ENCODE data around the gene NAGLU.

NAGLU gene

GRCh38 chr17:42568341-42569111 is 32.5 kb downstream of the NAGLU start:
- H3K4me3 ChIP-seq (ENCODE audit: control insufficient read depth, low read depth, low read length) = no peak overlapping the region
- no peak for DNase-seq (ENCODE audit: low read depth)
- no peak for TF ChIP-seq CTCF (IDR thresholded peaks at IDR 0.05; ENCODE audit: control insufficient read depth, insufficient read depth, low read depth, low read length, missing control alignments)

GRCh38 chr17:42571435-42572225 is 35.6 kb downstream of the NAGLU start:
- no peak for DNase-seq (ENCODE audit: low read depth)
- no peak for TF ChIP-seq CTCF (IDR thresholded peaks at IDR 0.05; ENCODE audit: control insufficient read depth, insufficient read depth, low read depth, low read length, missing control alignments)
- H3K4me3 ChIP-seq (ENCODE audit: control insufficient read depth, low read depth, low read length) = no peak overlapping the region

DNA sequence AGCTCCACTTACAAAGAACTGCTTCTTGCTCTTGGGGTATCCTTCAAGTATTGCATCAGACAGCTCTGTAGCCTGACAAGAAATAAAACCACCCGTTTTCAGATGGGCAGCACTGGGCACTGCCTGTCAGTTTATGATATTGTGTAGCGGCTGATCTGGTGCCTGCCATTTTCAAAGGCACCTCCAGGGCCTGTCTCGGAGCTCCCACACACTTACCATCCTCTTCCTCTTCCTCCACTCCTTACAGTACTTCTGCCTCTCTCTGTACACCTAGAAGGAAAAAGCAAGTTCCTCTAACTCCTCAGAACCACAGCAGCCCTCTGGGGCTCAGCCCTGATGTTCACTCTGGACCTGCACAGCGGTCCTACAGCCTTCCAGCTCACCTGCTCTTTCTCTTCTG is 37.1 kb downstream of the NAGLU start:
- TF ChIP-seq CTCF (IDR thresholded peaks at IDR 0.05; ENCODE audit: control insufficient read depth, insufficient read depth, low read depth, low read length, missing control alignments) = no peak
- no peak overlapping the region for H3K4me3 ChIP-seq (ENCODE audit: control insufficient read depth, low read depth, low read length)
- DNase-seq (ENCODE audit: low read depth) = no peak

DNA sequence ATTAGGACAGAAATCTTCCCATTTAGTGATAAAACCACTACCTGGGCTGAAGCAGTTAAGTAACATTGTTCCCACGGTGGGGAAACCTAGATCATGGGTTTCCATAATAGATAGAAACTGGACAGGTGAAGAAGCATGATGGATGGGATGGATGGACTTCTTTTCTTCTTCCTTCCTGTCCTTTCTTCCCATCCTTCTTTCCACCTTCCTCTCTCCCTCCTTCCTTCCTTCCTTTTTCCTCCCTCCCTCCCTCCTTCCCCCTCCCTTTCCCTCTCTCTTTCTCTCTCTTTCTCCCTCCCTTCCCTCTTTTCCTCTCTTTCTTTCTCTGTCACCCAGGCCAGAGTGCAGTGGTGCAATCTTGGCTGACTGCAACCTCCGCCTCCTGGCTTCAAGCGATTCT is 38.4 kb downstream of the NAGLU start:
- H3K4me3 ChIP-seq (ENCODE audit: control insufficient read depth, low read depth, low read length) = no peak overlapping the region
- no peak for TF ChIP-seq CTCF (IDR thresholded peaks at IDR 0.05; ENCODE audit: control insufficient read depth, insufficient read depth, low read depth, low read length, missing control alignments)
- no peak for DNase-seq (ENCODE audit: low read depth)

GRCh38 chr17:42577140-42577531 is 41.1 kb downstream of the NAGLU start:
- no peak for TF ChIP-seq CTCF (IDR thresholded peaks at IDR 0.05; ENCODE audit: control insufficient read depth, insufficient read depth, low read depth, low read length, missing control alignments)
- peak overlapping the region; percentile 70 for H3K4me3 ChIP-seq (ENCODE audit: control insufficient read depth, low read depth, low read length)
- DNase-seq (ENCODE audit: low read depth) = no peak

DNA sequence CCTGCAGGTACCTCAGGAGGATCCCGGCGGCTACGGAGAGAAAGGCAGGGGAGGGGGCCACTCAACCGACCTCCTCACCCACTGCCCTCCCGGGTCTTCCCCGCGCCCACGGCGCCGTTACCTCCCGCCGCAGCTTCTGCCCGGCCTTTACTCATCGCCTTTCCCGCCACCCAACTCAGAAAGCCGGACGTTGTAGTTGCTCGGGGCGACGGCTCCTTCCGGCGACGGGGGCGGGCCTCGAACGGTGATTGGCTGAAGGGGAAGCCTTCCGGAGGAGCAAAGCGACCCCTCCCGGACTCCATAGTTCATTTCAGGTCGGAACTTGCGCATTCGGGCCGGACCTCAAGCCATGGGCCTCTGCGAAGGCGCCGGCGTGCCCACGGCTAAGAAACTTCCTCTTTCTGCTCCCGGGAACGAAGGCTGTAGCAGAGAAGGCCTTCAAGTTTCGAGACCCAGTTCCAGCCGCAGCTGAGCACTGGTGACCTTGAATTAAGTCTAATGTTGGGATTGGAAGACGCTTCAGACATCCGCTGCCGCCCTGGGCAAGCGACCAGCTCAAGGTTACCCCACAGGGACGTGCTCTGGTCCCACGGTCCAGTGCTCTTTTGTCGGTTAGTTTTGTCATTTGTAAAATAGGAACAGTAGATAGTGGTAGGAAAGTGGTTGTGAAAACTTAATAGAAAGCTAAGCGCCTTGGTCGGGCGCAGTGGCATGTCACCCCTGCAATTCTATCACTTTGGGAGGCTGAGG is 41.7 kb downstream of the NAGLU start, which contains the start of gene PSMC3IP:
PSMC3IP (minus strand) TSS at position 198 of the 750 bp plus-strand sequence; CDS start at position 155, 43 bp downstream.
- TF ChIP-seq CTCF (IDR thresholded peaks at IDR 0.05; ENCODE audit: control insufficient read depth, insufficient read depth, low read depth, low read length, missing control alignments) = peak; percentile 40

More for the DNA sequence above, 41.7 kb downstream of the NAGLU start, which contains the start of gene PSMC3IP:
- H3K4me3 ChIP-seq (ENCODE audit: control insufficient read depth, low read depth, low read length) = peak within 1 kb of the TSS; percentile 70
- DNase-seq (ENCODE audit: low read depth) = peak; percentile 72

All from AG09309 (cell line).